HEK293 (cell line): Measurements from ENCODE around the gene PSME4.

Experiments used
- GFI1B ChIP-seq: fragments of 450-650 bp; formaldehyde crosslinking; IDR thresholded peaks from 2 replicates; pipeline ENCODE4 v1.5.1; 2016; ENCODE audit warnings: missing biosample characterization, missing genetic modification characterization
- HOXA7 ChIP-seq: sonication (generic); formaldehyde crosslinking; IDR thresholded peaks from 2 replicates; pipeline ENCODE4 v1.8.1; 2022; ENCODE audit warnings: missing genetic modification reagents, borderline replicate concordance
- KLF7 ChIP-seq: fragments of 450-650 bp; formaldehyde crosslinking; IDR thresholded peaks from 2 replicates; pipeline ENCODE4 v1.5.1; 2016; ENCODE audit warnings: missing biosample characterization, missing genetic modification characterization, borderline replicate concordance
- YY1 ChIP-seq: fragments of 450-650 bp; formaldehyde crosslinking; IDR thresholded peaks from 2 replicates; pipeline ENCODE4 v1.5.1; 2018; ENCODE audit warnings: missing biosample characterization, missing genetic modification characterization
- ZBTB7A ChIP-seq: fragments of 450-650 bp; formaldehyde crosslinking; IDR thresholded peaks from 2 replicates; pipeline ENCODE4 v1.5.1; 2016; ENCODE audit warnings: low read depth, missing biosample characterization, missing genetic modification characterization
- ZNF140 ChIP-seq: fragments of 450-650 bp; formaldehyde crosslinking; IDR thresholded peaks from 2 replicates; pipeline ENCODE4 v1.5.1; 2016; ENCODE audit warnings: missing biosample characterization, missing genetic modification characterization
- ZNF391 ChIP-seq: fragments of 450-650 bp; formaldehyde crosslinking; IDR thresholded peaks from 2 replicates; pipeline ENCODE4 v1.5.1; 2016; ENCODE audit warnings: low read depth, missing biosample characterization, missing genetic modification characterization, borderline replicate concordance
- ZNF561 ChIP-seq: fragments of 450-650 bp; IDR thresholded peaks from 2 replicates; pipeline ENCODE4 v1.5.1; 2018; ENCODE audit warnings: missing biosample characterization, missing genetic modification characterization, borderline replicate concordance
- TF ChIP-seq, protein P1 (sequence below): fragments of 450-650 bp; formaldehyde crosslinking; IDR thresholded peaks from 2 replicates; pipeline ENCODE4 v1.5.1; 2016; ENCODE audit warnings: missing biosample characterization, missing genetic modification characterization
- TF ChIP-seq, protein P2 (sequence below): sonication (generic); formaldehyde crosslinking; IDR thresholded peaks from 2 replicates; pipeline ENCODE4 v1.8.1; 2022; ENCODE audit warnings: mild to moderate bottlenecking, moderate library complexity, missing genetic modification reagents

DNA sequence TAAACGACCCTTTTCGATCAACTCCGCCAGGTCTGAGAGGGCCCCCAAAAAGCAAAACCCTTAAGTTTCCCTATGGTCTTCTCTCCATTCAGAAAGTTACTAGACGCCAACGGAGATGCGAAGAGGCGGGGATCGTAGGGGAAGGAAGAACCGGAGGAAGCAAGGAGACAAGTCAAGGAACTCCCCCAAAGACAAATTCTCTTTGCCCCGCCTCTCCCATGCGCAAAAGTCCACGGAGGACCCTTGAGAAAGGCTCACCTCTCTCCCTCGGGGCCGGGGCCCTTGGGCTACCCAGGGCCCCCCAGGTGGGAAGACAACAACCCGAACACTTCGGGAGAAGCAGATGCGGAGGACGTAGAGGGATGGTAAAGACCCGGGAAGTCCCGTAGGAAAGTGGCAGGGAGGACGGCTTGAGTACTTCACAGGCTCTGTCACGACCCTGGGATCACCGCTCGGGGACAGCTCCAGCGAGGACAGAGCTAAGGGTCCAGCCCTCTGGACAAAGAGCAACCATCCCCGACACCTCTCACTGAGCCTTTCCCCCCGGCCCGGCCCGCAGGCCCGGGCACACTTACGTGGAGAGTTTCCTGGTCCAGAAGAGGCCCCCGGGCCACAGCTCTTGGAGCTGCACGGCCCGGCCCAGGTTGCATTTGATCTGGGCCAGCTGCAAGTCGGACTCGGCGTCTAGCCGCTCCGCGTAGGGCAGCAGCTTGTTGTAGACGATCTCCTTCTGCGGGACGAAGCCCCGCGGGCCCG lies 647 bp downstream of the PSME4 start:
- TF ChIP-seq, protein P1, sequence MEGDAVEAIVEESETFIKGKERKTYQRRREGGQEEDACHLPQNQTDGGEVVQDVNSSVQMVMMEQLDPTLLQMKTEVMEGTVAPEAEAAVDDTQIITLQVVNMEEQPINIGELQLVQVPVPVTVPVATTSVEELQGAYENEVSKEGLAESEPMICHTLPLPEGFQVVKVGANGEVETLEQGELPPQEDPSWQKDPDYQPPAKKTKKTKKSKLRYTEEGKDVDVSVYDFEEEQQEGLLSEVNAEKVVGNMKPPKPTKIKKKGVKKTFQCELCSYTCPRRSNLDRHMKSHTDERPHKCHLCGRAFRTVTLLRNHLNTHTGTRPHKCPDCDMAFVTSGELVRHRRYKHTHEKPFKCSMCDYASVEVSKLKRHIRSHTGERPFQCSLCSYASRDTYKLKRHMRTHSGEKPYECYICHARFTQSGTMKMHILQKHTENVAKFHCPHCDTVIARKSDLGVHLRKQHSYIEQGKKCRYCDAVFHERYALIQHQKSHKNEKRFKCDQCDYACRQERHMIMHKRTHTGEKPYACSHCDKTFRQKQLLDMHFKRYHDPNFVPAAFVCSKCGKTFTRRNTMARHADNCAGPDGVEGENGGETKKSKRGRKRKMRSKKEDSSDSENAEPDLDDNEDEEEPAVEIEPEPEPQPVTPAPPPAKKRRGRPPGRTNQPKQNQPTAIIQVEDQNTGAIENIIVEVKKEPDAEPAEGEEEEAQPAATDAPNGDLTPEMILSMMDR (tag by site-specific recombination): no peak
- no peak for TF ChIP-seq ZBTB7A (tag by site-specific recombination)
- no peak for TF ChIP-seq ZNF561 (tag by site-specific recombination)
- no peak for TF ChIP-seq KLF7
- TF ChIP-seq, protein P2, sequence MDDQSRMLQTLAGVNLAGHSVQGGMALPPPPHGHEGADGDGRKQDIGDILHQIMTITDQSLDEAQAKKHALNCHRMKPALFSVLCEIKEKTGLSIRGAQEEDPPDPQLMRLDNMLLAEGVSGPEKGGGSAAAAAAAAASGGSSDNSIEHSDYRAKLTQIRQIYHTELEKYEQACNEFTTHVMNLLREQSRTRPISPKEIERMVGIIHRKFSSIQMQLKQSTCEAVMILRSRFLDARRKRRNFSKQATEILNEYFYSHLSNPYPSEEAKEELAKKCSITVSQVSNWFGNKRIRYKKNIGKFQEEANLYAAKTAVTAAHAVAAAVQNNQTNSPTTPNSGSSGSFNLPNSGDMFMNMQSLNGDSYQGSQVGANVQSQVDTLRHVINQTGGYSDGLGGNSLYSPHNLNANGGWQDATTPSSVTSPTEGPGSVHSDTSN: no peak
- no peak for TF ChIP-seq HOXA7 (CRISPR knock-in tag)
- no peak for TF ChIP-seq GFI1B (tag by site-specific recombination)
- TF ChIP-seq YY1: no peak
- no peak for TF ChIP-seq ZNF140 (tag by site-specific recombination)
- TF ChIP-seq ZNF391 (tag by site-specific recombination): no peak
